Parathyroid adenoma (tissue), 2 donors: Measurements from ENCODE around the gene IFI6.
A peak's percentile ranks its signal among the peaks of the same experiment; 100 is the strongest.

Experiments used
- H2AFZ ChIP-seq: fragments of 300-600 bp; sonication (generic); one replicate; pipeline ENCODE4 v1.7.0; 2017; ENCODE audit warnings: antibody characterized with exemption, mild to moderate bottlenecking
- H3K27ac ChIP-seq: fragments of 300-600 bp; sonication (generic); one replicate; pipeline ENCODE4 v1.7.0; 2017
- H3K27me3 ChIP-seq: fragments of 300-600 bp; sonication (generic); one replicate; pipeline ENCODE4 v1.7.0; 2017; ENCODE audit warnings: low read length; ENCODE audit not compliant: control insufficient read depth, insufficient read depth
- H3K36me3 ChIP-seq: fragments of 300-600 bp; sonication (generic); one replicate; pipeline ENCODE4 v1.7.0; 2017; ENCODE audit warnings: low read length; ENCODE audit not compliant: control insufficient read depth, insufficient read depth
- H3K4me1 ChIP-seq: fragments of 300-600 bp; sonication (generic); one replicate; pipeline ENCODE4 v1.7.0; 2017; ENCODE audit warnings: control low read depth
- H3K4me2 ChIP-seq: fragments of 300-600 bp; sonication (generic); one replicate; pipeline ENCODE4 v1.7.0; 2017; ENCODE audit warnings: low read length
- H3K4me3 ChIP-seq: fragments of 300-600 bp; sonication (generic); one replicate; pipeline ENCODE4 v1.7.0; 2017; ENCODE audit warnings: low read depth, low read length
- H3K79me2 ChIP-seq: fragments of 300-600 bp; sonication (generic); one replicate; pipeline ENCODE4 v1.7.0; 2017; ENCODE audit warnings: control low read depth
- H3K9ac ChIP-seq: fragments of 300-600 bp; sonication (generic); one replicate; pipeline ENCODE4 v1.7.0; 2017; ENCODE audit warnings: mild to moderate bottlenecking
- H3K9me3 ChIP-seq: fragments of 300-600 bp; sonication (generic); one replicate; pipeline ENCODE4 v1.7.0; 2017; ENCODE audit warnings: low read length; ENCODE audit not compliant: control insufficient read depth
- CTCF ChIP-seq: fragments of 300-600 bp; sonication (generic); IDR thresholded peaks from one replicate; pipeline ENCODE4 v1.7.0; 2017; ENCODE audit warnings: antibody characterized with exemption, mild to moderate bottlenecking
- donor health status: primary hyperparathyroidism.

IFI6 gene

GRCh38 chr1:27662707-27663393 lies 9.1 kb downstream of the IFI6 start:
- Histone ChIP-seq H3K4me2 (peak overlapping the region; percentile 16), H3K9me3 (no peaks in the 10 kb centered on the region), H3K27ac (peak overlapping the region; percentile 64), H3K79me2 (no peaks in the 10 kb centered on the region), H3K27me3 (no peaks in the 10 kb centered on the region), H3K4me1 (no peaks in the 10 kb centered on the region), H2AFZ (peak overlapping the region; percentile 46), H3K9ac (no peak overlapping the region), H3K4me3 (no peak overlapping the region), H3K36me3 (no peaks in the 10 kb centered on the region)
- TF ChIP-seq CTCF, result peak; percentile 76

- Histone ChIP-seq H3K36me3 (no peaks in the 10 kb centered on the region), H3K9ac (no peak overlapping the region), H3K4me1 (no peaks in the 10 kb centered on the region), H3K27me3 (no peaks in the 10 kb centered on the region), H3K4me3 (no peak overlapping the region), H3K4me2 (no peak overlapping the region), H3K27ac (peak overlapping the region; percentile 64), H3K79me2 (no peaks in the 10 kb centered on the region), H2AFZ (no peak overlapping the region), H3K9me3 (no peaks in the 10 kb centered on the region)
- TF ChIP-seq CTCF, result no peak
Measured at GRCh38 chr1:27662261-27662660, 9.7 kb downstream of the IFI6 start.

GRCh38 chr1:27661412-27662075 lies 10.4 kb downstream of the IFI6 start:
- no peak for TF ChIP-seq CTCF
- Histone ChIP-seq H2AFZ (no peak overlapping the region), H3K9me3 (no peaks in the 10 kb centered on the region), H3K36me3 (no peaks in the 10 kb centered on the region), H3K4me2 (no peak overlapping the region), H3K4me3 (no peak overlapping the region), H3K4me1 (no peaks in the 10 kb centered on the region), H3K27ac (no peak overlapping the region), H3K9ac (no peak overlapping the region), H3K27me3 (no peaks in the 10 kb centered on the region), H3K79me2 (no peaks in the 10 kb centered on the region)

GRCh38 chr1:27660300-27660835 lies 11.6 kb downstream of the IFI6 start:
- H3K9me3 ChIP-seq, result no peaks in the 10 kb centered on the region
- H3K27ac ChIP-seq, result peak overlapping the region; percentile 69
- no peaks in the 10 kb centered on the region for H3K4me1 ChIP-seq
- peak overlapping the region; percentile 51 for H3K4me3 ChIP-seq
- no peak overlapping the region for H3K9ac ChIP-seq
- TF ChIP-seq CTCF, result no peak
- no peaks in the 10 kb centered on the region for H3K27me3 ChIP-seq
- H3K79me2 ChIP-seq, result no peaks in the 10 kb centered on the region
- no peaks in the 10 kb centered on the region for H3K36me3 ChIP-seq
- H3K4me2 ChIP-seq, result peak overlapping the region; percentile 71
- peak overlapping the region; percentile 74 for H2AFZ ChIP-seq
